LNCAP (cell line): ENCODE results near the gene ERICH6B.

Experiments
- TF ChIP-seq, protein P1 (sequence below): fragments of 450-650 bp; IDR thresholded peaks from 2 replicates; pipeline ENCODE4 v1.5.1; 2017; ENCODE audit warnings: mild to moderate bottlenecking

ERICH6B gene

DNA sequence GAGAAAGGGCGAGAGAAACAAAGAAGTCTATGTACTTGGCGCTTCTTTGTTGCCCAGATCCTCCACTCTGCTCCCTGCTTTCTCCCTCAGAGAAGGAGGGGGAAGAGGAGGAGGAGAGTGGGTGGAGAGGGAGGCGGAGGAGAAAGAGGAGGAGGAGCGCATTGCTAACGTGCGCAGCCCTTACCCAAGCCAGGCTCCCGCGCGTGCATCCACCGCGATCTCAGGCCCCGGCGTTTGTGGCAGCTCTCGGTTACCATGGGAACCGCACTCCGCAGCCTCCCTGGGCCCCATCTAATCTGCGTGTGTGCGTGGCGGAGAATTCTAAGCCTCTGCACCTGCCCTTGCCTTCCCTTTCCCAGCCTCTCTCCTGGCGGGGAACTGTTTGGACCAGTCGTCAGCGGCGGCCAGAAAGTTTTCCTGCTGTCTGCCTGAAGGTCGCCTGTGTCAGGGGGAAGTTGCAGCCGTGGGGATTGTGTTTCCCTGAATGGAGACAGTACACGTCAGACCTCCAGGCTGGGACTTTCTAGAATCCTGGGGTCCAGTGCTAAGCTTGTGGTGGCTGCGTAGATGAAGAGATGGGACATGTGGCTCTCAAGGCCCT lies at the start of gene ERICH6B:
TSS of gene ERICH6B (minus strand) at position 239 of the 601 bp plus-strand sequence. CDS start 18,734 bp downstream, outside the sequence.
- TF ChIP-seq, protein P1, sequence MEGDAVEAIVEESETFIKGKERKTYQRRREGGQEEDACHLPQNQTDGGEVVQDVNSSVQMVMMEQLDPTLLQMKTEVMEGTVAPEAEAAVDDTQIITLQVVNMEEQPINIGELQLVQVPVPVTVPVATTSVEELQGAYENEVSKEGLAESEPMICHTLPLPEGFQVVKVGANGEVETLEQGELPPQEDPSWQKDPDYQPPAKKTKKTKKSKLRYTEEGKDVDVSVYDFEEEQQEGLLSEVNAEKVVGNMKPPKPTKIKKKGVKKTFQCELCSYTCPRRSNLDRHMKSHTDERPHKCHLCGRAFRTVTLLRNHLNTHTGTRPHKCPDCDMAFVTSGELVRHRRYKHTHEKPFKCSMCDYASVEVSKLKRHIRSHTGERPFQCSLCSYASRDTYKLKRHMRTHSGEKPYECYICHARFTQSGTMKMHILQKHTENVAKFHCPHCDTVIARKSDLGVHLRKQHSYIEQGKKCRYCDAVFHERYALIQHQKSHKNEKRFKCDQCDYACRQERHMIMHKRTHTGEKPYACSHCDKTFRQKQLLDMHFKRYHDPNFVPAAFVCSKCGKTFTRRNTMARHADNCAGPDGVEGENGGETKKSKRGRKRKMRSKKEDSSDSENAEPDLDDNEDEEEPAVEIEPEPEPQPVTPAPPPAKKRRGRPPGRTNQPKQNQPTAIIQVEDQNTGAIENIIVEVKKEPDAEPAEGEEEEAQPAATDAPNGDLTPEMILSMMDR, result no peak

GRCh38 chr13:45662162-45662561 lies 46.6 kb upstream of the ERICH6B start:
- TF ChIP-seq, protein P1, result no peak

GRCh38 chr13:45659536-45659935 lies 44.0 kb upstream of the ERICH6B start:
- TF ChIP-seq, protein P1, result no peak

DNA sequence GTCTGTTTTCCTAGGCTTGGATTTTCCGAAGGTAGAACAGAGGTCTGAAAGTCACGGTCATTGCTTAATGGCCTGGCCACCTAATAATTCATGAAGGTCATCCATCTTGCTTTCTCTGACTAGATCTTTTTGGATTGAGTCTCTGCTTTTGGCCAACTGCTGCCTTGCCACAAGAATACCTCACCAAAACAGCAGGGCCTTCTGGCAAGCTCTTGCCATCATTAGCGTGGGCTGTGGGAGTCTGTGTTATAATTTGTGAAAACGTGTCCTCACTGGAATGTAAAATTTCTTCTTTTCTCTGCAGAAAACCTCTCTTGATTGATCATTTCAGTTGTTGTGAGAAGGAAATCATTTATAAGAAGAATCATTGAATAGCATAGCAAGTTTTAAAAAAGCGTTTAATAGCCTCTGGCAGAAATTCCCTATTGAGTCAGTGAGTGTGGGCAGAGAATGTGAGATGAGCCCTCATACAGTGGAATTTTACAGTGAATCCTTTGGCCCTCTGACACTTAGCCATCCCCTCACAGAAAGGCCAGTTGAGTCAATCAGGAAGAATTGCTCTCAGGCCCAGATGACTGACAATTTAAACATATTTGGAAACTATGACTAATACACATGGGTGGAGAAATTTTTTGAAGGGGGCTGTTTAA lies 43.2 kb upstream of the ERICH6B start:
- TF ChIP-seq, protein P1, result no peak

DNA sequence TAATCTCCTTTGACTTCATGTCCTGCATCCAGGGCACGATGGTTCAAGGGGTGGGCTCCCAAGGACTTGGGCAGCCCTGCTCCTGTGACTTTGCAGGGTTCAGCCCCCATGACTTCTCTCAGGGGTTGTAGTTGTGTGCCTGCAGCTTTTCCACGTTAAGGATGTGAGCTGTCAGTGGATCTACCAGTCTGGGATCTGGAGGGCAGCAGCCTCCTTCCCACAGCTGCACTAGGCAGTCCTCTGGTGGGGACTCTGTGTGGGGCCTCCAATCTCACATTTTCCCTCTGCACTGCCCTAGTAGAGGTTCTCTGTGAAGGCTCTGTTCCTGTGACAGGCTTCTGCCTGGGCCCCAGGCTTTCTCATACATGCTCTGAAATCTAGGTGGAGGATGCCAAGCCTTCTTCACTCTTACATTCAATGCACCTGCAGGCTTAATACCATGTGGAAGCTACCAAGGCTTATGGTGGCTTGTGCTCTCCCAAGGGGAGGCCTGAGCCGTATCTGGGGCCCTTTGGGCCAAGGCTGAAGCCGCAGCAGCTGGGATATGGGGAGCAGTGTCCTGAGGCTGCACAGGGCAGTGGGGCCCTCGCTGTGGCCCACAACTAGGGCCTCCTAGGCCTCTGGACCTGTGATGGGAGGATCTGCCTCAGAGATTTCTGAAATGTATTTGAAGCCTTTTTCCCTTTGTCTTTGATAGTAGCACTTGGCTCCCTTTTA lies 39.3 kb upstream of the ERICH6B start:
- TF ChIP-seq, protein P1, result no peak

DNA sequence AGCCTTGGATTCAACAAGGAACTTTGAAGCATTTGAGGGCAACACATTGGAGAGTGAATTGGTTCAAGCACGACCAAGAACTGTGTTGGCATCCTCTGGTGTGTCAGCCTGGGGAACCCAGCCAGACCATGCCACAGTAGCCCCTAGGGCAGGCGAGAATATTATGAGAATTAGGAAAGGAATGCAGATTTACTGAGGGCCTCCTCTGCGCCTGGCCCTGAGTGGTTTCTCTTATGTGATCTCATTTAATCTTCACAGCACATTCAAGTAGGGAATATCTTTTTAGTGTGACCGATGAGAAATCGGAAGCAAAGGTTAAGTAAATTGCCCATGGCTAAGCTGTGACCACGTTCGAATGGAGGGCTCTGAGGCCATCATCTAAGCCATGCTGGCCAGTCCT lies 15.3 kb upstream of the ERICH6B start:
- TF ChIP-seq, protein P1, result no peak

GRCh38 chr13:45629940-45630339 lies 14.4 kb upstream of the ERICH6B start:
- TF ChIP-seq, protein P1, result no peak
